Endodermal cell (in vitro differentiated cells): Measurements from ENCODE around the gene ADAMTS15. TPM values are rescaled to one million over a fixed set of nuclear protein-coding genes. Genes with fewer than 3 reads are reported as not detected.

Experiments used
- DNase-seq: peaks from one replicate; pipeline ENCODE4 v3.0.0-alpha.2; 2017
- H3K27ac ChIP-seq: 2 replicates; pipeline ENCODE4 v1.5.1; 2013; ENCODE audit warnings: mild to moderate bottlenecking, low read depth, low read length, moderate library complexity
- H3K27me3 ChIP-seq: 2 replicates; pipeline ENCODE4 v1.6.1; 2013; ENCODE audit warnings: mild to moderate bottlenecking, low read length, moderate library complexity; ENCODE audit not compliant: insufficient read depth, control insufficient read depth, poor library complexity, severe bottlenecking
- H3K36me3 ChIP-seq: 2 replicates; pipeline ENCODE4 v1.7.0; 2013; ENCODE audit warnings: mild to moderate bottlenecking, low read length, moderate library complexity; ENCODE audit not compliant: control insufficient read depth, insufficient read depth
- H3K4me1 ChIP-seq: one replicate; pipeline ENCODE4 v1.7.0; 2013; ENCODE audit warnings: low read length; ENCODE audit not compliant: control insufficient read depth, insufficient read depth
- H3K4me3 ChIP-seq: 2 replicates; pipeline ENCODE4 v1.5.1; 2013; ENCODE audit warnings: mild to moderate bottlenecking, low read length, moderate library complexity
- H3K9ac ChIP-seq: 2 replicates; pipeline ENCODE4 v1.6.1; 2013; ENCODE audit warnings: mild to moderate bottlenecking, low read length, moderate library complexity; ENCODE audit not compliant: poor library complexity, severe bottlenecking; ENCODE audit errors: extremely low read depth
- H3K9me3 ChIP-seq: 2 replicates; pipeline ENCODE4 v1.6.1; 2013; ENCODE audit warnings: mild to moderate bottlenecking, low read length, moderate library complexity; ENCODE audit not compliant: control insufficient read depth
- H3K27ac Mint-ChIP-seq: 2 replicates; pipeline ENCODE4 v1.8.0; 2020; ENCODE audit warnings: mixed read lengths
- H3K27me3 Mint-ChIP-seq: 2 replicates; pipeline ENCODE4 v1.8.0; 2021; ENCODE audit warnings: mild to moderate bottlenecking, mixed read lengths; ENCODE audit not compliant: insufficient read depth
- H3K36me3 Mint-ChIP-seq: 2 replicates; pipeline ENCODE4 v1.8.0; 2020; ENCODE audit warnings: low read depth, mixed read lengths
- H3K4me1 Mint-ChIP-seq: 2 replicates; pipeline ENCODE4 v1.8.0; 2020; ENCODE audit warnings: mixed read lengths
- H3K4me3 Mint-ChIP-seq: 2 replicates; pipeline ENCODE4 v1.8.0; 2020; ENCODE audit warnings: mild to moderate bottlenecking, moderate library complexity, mixed read lengths
- H3K9me3 Mint-ChIP-seq: 2 replicates; pipeline ENCODE4 v1.8.0; 2020; ENCODE audit warnings: mild to moderate bottlenecking, mixed read lengths
- CTCF ChIP-seq: fragments of 200-600 bp; sonication (generic); conservative IDR thresholded peaks from 2 replicates; pipeline ENCODE4 v1.5.0; 2021; ENCODE audit warnings: antibody characterized with exemption, mild to moderate bottlenecking
- WGBS, 2 experiments: methylation state at CpG; one replicate each; pipeline versions ENCODE4 v1.1.5 to v1.1.7; 2013; ENCODE audit warnings: missing lambda C conversion rate in 2 of 2, mixed read lengths in 1 of 2; ENCODE audit not compliant: insufficient coverage in 1 of 2, insufficient read length in 1 of 2; 5-methylcytosine and 5-hydroxymethylcytosine counted together
- total RNA-seq, 2 donors: library from RNA; stranded (reverse); fragmentation: NEBNext Ultra II Directional in 1 of 2; extraction: Animal tissue kit (Norgen Biotek cat#: 25700) in 1 of 2; gene quantifications; 2 replicates in 1 of 2; 3 replicates in 1 of 2; pipeline ENCODE4 v1.2.1, GENCODE V29; 2021

ADAMTS15 gene
- total RNA-seq, 2 donors from 2014 or later, result 0.27 to 1.0 TPM

GRCh38 chr11:130474637-130475400 lies 26.4 kb downstream of the ADAMTS15 start:
- no peak overlapping the region for H3K4me3 Mint-ChIP-seq
- no peak overlapping the region for H3K9ac ChIP-seq
- no peaks in the 10 kb centered on the region for H3K9me3 ChIP-seq
- DNase-seq, result no peak
- H3K4me1 ChIP-seq, result no peaks in the 10 kb centered on the region
- no peak overlapping the region for H3K4me3 ChIP-seq
- no peaks in the 10 kb centered on the region for H3K36me3 Mint-ChIP-seq
- H3K27ac ChIP-seq, result no peak overlapping the region
- TF ChIP-seq CTCF, result no peak
- H3K9me3 Mint-ChIP-seq, result no peaks in the 10 kb centered on the region
- H3K27me3 ChIP-seq, result no peaks in the 10 kb centered on the region
- no peaks in the 10 kb centered on the region for H3K36me3 ChIP-seq
- no peaks in the 10 kb centered on the region for H3K27me3 Mint-ChIP-seq
- 92 to 93% methylated on average over 10 to 12 of the region's 12 CpGs for WGBS, 2 experiments
- no peak overlapping the region for H3K27ac Mint-ChIP-seq
- no peaks in the 10 kb centered on the region for H3K4me1 Mint-ChIP-seq

- Histone ChIP-seq H3K9ac (no peak overlapping the region), H3K27ac (no peak overlapping the region), H3K9me3 (no peaks in the 10 kb centered on the region), H3K4me1 (no peaks in the 10 kb centered on the region), H3K4me3 (no peak overlapping the region), H3K36me3 (no peaks in the 10 kb centered on the region), H3K27me3 (no peaks in the 10 kb centered on the region)
- Mint-ChIP-seq H3K9me3 (no peaks in the 10 kb centered on the region), H3K4me3 (no peak overlapping the region), H3K27me3 (no peaks in the 10 kb centered on the region), H3K27ac (no peak overlapping the region), H3K4me1 (no peaks in the 10 kb centered on the region), H3K36me3 (no peaks in the 10 kb centered on the region)
- TF ChIP-seq CTCF, result no peak
- 95% methylated on average over 6 to 10 of the region's 10 CpGs for WGBS, 2 experiments
- no peak for DNase-seq
Measured at GRCh38 chr11:130475426-130476053, 27.1 kb downstream of the ADAMTS15 start.

- no peaks in the 10 kb centered on the region for H3K9me3 Mint-ChIP-seq
- H3K36me3 Mint-ChIP-seq, result no peaks in the 10 kb centered on the region
- WGBS, 2 experiments, result 86 to 89% methylated on average over 12 of the region's 12 CpGs
- Histone ChIP-seq H3K36me3 (no peaks in the 10 kb centered on the region), H3K27ac (no peak overlapping the region), H3K4me3 (no peak overlapping the region), H3K9me3 (no peaks in the 10 kb centered on the region), H3K9ac (no peak overlapping the region), H3K27me3 (no peaks in the 10 kb centered on the region), H3K4me1 (no peaks in the 10 kb centered on the region)
- no peaks in the 10 kb centered on the region for H3K27me3 Mint-ChIP-seq
- TF ChIP-seq CTCF, result no peak
- DNase-seq, result no peak
- peak overlapping the region; percentile 27 for H3K27ac Mint-ChIP-seq
- H3K4me3 Mint-ChIP-seq, result no peak overlapping the region
- no peaks in the 10 kb centered on the region for H3K4me1 Mint-ChIP-seq
Measured at GRCh38 chr11:130476200-130476921, 27.9 kb downstream of the ADAMTS15 start.
